ENCODE data around the gene PHF5A. TPM values are rescaled to one million over a fixed set of nuclear protein-coding genes. Genes with fewer than 3 reads are reported as not detected.

Gene PHF5A, protein sequence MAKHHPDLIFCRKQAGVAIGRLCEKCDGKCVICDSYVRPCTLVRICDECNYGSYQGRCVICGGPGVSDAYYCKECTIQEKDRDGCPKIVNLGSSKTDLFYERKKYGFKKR
- total RNA-seq, result 81.8 and 88.9 TPM in 2 replicates
- long read RNA-seq, transcript PHF5A-201 (4 exons, 1,086 nt), result major isoform, 19 of 21 reads
- long read RNA-seq, partial matches to known transcripts, result 0 of 21 reads
- long read RNA-seq, other reads (novel, unspliced or antisense), result 1 of 21 reads

DNA sequence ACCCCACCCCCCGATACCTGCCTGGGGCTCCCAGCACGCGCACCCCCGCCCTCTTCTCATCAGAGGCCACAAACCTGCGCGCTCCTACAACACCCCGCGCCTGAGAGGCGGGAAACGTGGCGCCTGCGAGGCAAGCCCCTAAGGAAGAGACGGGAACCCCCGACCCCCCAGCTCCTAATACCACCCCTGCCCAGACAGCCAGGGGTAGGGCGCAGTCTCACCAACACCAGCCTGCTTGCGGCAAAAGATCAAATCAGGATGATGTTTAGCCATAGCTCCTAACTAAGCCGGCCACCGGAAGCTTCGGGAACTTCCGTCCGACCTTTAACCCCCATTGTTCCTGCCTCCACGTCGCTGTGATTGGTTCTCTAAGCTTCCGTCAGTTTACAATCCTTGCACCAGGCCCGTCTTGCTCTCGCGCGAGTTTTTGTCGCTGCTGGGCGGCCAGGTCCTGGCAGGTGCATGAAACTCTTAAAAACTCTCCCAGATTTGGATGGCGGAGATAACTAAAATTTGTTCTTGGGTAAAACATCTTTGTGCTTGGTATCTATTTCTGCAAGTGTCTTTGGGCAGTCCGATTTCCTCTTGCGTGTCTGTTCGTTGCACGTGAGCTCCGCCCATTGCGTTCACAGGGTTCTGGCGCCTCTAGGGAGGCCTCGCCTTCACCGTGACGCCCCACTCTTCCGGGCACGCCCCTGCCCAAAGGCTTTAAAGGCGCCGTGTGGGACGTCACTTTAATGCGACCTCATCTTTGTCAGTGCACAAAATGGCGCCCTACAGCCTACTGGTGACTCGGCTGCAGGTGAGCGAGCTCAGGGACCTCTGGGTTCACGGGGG, at the start of gene PHF5A, which contains the start of gene ACO2:
PHF5A (minus strand) TSS at position 312 of the 837 bp plus-strand sequence; CDS start at position 273, 39 bp downstream.
ACO2 (plus strand) TSS at position 737 of the 837 bp plus-strand sequence; CDS start at position 767, 30 bp downstream.
- no peaks in the 10 kb centered on the region for H3K9me3 Mint-ChIP-seq
- H3K27ac Mint-ChIP-seq (ENCODE audit: unreplicated experiment), result peak within 1 kb of the TSS; percentile 99
- TF ChIP-seq, protein P1, sequence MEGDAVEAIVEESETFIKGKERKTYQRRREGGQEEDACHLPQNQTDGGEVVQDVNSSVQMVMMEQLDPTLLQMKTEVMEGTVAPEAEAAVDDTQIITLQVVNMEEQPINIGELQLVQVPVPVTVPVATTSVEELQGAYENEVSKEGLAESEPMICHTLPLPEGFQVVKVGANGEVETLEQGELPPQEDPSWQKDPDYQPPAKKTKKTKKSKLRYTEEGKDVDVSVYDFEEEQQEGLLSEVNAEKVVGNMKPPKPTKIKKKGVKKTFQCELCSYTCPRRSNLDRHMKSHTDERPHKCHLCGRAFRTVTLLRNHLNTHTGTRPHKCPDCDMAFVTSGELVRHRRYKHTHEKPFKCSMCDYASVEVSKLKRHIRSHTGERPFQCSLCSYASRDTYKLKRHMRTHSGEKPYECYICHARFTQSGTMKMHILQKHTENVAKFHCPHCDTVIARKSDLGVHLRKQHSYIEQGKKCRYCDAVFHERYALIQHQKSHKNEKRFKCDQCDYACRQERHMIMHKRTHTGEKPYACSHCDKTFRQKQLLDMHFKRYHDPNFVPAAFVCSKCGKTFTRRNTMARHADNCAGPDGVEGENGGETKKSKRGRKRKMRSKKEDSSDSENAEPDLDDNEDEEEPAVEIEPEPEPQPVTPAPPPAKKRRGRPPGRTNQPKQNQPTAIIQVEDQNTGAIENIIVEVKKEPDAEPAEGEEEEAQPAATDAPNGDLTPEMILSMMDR (conservative IDR thresholded peaks at IDR 0.05), result no peak
- peaks cover 12% of the 10 kb centered on the region for H3K36me3 Mint-ChIP-seq (ENCODE audit: low read depth)
- peaks cover 31% of the 10 kb centered on the region for H3K4me1 Mint-ChIP-seq
- H3K4me3 Mint-ChIP-seq, result peak within 1 kb of the TSS; percentile 92
- H3K27me3 Mint-ChIP-seq (ENCODE audit: low read depth), result no peaks in the 10 kb centered on the region
- DNase-seq (ENCODE audit: low read depth, low spot score), result peak; percentile 96

DNA sequence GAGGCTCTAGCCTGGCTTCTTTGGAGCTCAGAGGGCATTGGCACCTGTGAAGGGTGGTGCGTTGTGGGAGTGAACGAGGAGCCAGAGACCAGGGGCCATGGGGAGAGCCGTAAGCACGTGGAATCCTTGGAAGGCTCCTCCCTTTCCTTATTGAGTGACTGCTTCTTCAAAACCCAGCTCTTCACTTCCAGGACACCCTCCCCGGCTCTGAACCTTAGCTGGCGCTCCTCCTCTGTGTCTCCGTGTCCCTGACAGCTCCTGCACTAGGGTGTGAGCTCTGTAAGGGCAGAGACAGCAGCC, 49.5 kb upstream of the PHF5A start:
- Mint-ChIP-seq H3K27ac (ENCODE audit: unreplicated experiment) (no peak overlapping the region), H3K4me3 (peak overlapping the region; percentile 31), H3K36me3 (ENCODE audit: low read depth) (peaks cover 5% of the 10 kb centered on the region), H3K9me3 (no peaks in the 10 kb centered on the region), H3K4me1 (peaks cover 12% of the 10 kb centered on the region), H3K27me3 (ENCODE audit: low read depth) (peaks cover 5% of the 10 kb centered on the region)
- TF ChIP-seq, protein P1 (conservative IDR thresholded peaks at IDR 0.05), result peak; percentile 6
- no peak for DNase-seq (ENCODE audit: low read depth, low spot score)

DNA sequence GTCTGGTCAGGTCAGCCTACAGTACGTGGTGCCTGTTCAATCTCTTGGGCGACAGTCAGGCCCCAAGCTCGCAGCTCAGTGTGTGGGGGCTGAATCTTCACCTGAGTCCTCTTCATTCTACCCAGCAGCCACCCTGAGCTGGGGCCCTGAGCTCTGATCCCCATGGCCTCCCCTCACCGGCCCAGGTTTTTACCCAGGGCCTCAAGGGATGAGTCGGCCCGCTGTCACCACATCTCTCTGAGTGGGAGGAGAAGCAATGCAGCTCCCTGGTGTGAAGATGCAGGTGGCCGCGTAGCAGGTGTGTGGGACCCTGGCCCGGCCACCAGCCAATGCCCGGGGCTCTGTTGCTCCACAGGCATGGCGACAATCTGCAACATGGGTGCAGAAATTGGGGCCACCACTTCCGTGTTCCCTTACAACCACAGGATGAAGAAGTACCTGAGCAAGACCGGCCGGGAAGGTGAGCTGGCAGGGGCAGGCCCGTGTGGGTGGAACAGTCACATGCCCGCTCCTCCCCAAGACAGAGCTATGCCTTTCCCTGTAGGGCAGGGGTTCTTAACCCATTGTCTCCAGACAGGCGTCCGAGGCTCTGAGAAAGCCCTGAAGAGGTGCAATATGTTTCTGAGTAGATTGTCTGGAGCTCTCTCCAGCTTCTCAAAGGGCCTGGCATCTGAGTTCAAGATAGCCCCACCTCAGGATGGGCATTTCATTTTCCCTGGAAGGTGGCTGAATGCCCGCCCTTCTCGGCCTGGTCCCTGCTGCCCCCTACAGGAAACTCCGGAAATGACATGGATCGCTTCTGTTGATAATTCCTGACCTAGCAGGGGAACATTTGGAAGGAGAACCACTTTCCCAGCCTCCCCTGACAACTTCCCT, 48.9 kb upstream of the PHF5A start:
- no peak overlapping the region for H3K27ac Mint-ChIP-seq (ENCODE audit: unreplicated experiment)
- TF ChIP-seq, protein P1 (conservative IDR thresholded peaks at IDR 0.05), result peak; percentile 89
- H3K9me3 Mint-ChIP-seq, result no peaks in the 10 kb centered on the region
- peak overlapping the region; percentile 31 for H3K4me3 Mint-ChIP-seq
- H3K4me1 Mint-ChIP-seq, result peaks cover 14% of the 10 kb centered on the region
- peaks cover under 1% of the 10 kb centered on the region for H3K27me3 Mint-ChIP-seq (ENCODE audit: low read depth)
- peak; percentile 87 for DNase-seq (ENCODE audit: low read depth, low spot score)
- peaks cover 1% of the 10 kb centered on the region for H3K36me3 Mint-ChIP-seq (ENCODE audit: low read depth)

DNA sequence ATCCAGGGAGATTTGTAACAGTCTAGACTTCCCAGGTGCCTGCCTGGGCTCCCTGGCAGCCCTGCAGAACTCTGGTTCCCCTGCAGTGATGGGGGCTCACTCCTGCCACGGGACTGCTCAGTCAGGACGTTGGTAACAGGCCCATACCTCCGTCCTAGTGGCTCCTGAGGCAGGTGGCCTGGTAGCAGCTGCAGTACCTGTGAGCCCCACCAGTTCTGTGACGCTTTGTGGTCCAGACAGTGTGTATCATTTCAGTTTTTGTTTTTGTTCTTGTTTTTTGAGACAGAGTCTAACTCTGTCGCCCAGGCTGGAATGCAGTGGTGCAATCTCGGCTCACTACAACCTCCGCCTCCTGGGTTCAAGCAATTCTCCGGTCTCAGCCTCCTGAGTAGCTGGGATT, 48.0 kb upstream of the PHF5A start:
- Mint-ChIP-seq H3K9me3 (no peaks in the 10 kb centered on the region), H3K27ac (ENCODE audit: unreplicated experiment) (no peak overlapping the region), H3K36me3 (ENCODE audit: low read depth) (no peaks in the 10 kb centered on the region), H3K4me1 (peaks cover 14% of the 10 kb centered on the region), H3K4me3 (no peak overlapping the region), H3K27me3 (ENCODE audit: low read depth) (no peaks in the 10 kb centered on the region)
- DNase-seq (ENCODE audit: low read depth, low spot score), result no peak
- TF ChIP-seq, protein P1 (conservative IDR thresholded peaks at IDR 0.05), result no peak

DNA sequence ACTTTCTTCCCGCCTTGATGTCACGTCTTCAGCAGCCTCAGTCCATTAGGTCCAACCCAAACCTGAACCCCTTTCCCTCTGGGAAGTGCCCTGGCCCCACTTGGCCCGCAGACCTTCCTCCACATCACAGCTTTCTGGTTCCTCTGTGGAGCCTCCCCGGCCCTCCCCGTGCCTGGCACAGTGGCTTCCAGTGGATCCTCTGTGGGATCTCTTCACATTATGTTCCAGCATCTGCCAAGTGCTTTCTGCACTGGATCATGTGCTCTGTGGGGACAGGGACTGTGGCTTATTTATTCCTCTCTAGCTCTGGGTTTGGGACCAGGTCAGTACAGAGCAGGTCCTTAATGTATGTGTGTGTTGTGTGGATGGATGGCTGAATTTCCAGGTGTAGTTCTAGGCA, 44.9 kb upstream of the PHF5A start:
- Mint-ChIP-seq H3K4me1 (peaks cover 14% of the 10 kb centered on the region), H3K27me3 (ENCODE audit: low read depth) (no peaks in the 10 kb centered on the region), H3K4me3 (no peak overlapping the region), H3K27ac (ENCODE audit: unreplicated experiment) (peak overlapping the region; percentile 13), H3K36me3 (ENCODE audit: low read depth) (no peaks in the 10 kb centered on the region), H3K9me3 (no peaks in the 10 kb centered on the region)
- TF ChIP-seq, protein P1 (conservative IDR thresholded peaks at IDR 0.05), result no peak
- no peak for DNase-seq (ENCODE audit: low read depth, low spot score)
